ENCODE measurements around the gene CLIP1. TPM values are rescaled to one million over a fixed set of nuclear protein-coding genes. Genes with fewer than 3 reads are reported as not detected.

Gene CLIP1
- total RNA-seq, 1 experiment from 2014 or later: 23.9 TPM

DNA sequence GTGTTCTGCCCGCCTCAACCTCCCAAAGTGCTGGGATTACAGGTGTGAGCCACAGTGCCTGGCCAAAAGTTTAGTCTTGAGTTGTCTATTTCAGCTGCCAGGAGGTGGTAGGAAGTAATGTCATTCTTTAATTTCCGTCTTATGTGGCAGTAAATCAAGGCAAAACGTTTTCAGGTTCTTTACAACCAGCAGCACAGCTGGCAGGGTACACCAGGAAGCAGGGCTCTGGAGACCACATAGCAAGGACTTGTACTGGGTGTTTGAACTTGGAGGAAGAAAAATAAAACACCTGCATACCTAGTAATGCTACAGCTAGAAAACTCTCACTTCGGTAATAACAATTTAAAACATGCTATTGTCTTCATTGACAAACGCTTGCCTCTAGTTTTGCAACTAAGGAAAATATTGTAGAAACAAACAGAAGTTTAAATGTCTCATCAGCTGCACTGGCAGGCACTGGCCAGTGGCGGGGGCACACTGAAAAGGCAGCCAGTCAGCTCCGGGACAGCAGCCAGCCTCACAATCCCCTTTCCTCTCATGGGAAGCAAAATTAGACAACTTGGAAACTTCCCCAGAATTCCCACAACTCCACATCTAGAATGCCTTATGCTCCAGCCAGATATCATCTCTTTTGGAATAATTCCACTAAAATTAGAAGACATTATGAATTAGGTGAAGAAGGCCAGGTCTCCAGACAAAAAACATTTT, 72.2 kb downstream of the CLIP1 start:
- Histone ChIP-seq H3K4me3 (no peak overlapping the region), H3K27me3 (no peaks in the 10 kb centered on the region), H3K9me3 (peaks cover 6% of the 10 kb centered on the region), H3K36me3 (peaks cover 85% of the 10 kb centered on the region)
- DNase-seq: peak; percentile 90

DNA sequence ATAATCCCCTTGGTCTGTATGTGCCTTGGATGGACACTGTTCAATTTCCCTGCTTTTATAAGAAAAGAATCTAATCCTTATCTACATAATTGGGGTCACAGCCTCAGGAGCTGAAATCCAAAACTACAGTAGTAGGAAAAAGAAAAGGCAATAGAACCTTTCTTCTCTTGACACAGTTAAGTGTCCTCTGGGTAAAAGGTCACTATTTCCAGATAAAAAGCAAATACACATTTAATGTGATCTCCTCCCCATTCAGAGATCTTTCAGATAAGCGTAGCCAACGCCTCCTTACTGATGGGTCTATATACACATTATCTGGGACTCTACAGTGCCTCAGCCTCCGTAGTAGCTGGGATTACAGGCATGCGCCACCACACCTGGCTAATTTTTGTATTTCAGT, 73.4 kb downstream of the CLIP1 start:
- no peak for DNase-seq
- no peak overlapping the region for H3K4me3 ChIP-seq
- peaks cover 6% of the 10 kb centered on the region for H3K9me3 ChIP-seq
- peaks cover 77% of the 10 kb centered on the region for H3K36me3 ChIP-seq
- no peaks in the 10 kb centered on the region for H3K27me3 ChIP-seq

- peaks cover 6% of the 10 kb centered on the region for H3K9me3 ChIP-seq
- no peak for DNase-seq
- H3K4me3 ChIP-seq: no peak overlapping the region
- H3K27me3 ChIP-seq: no peaks in the 10 kb centered on the region
- peaks cover 78% of the 10 kb centered on the region for H3K36me3 ChIP-seq
These were observed 74.0 kb downstream of the CLIP1 start for GRCh38 chr12:122348505-122348904.

GRCh38 chr12:122346054-122346453, 76.4 kb downstream of the CLIP1 start:
- no peak for DNase-seq
- peaks cover 6% of the 10 kb centered on the region for H3K9me3 ChIP-seq
- no peaks in the 10 kb centered on the region for H3K27me3 ChIP-seq
- peaks cover 70% of the 10 kb centered on the region for H3K36me3 ChIP-seq
- H3K4me3 ChIP-seq: no peak overlapping the region

- Histone ChIP-seq H3K36me3 (peaks cover 73% of the 10 kb centered on the region), H3K27me3 (no peaks in the 10 kb centered on the region), H3K4me3 (no peak overlapping the region), H3K9me3 (peaks cover 3% of the 10 kb centered on the region)
- no peak for DNase-seq
These were observed 77.4 kb downstream of the CLIP1 start for GRCh38 chr12:122345042-122345441.

- peaks cover 72% of the 10 kb centered on the region for H3K36me3 ChIP-seq
- peak; percentile 23 for DNase-seq
- H3K4me3 ChIP-seq: no peak overlapping the region
- no peaks in the 10 kb centered on the region for H3K27me3 ChIP-seq
- H3K9me3 ChIP-seq: no peaks in the 10 kb centered on the region
These were observed 86.2 kb downstream of the CLIP1 start for GRCh38 chr12:122336015-122336946.

- Histone ChIP-seq H3K27me3 (no peaks in the 10 kb centered on the region), H3K9me3 (no peaks in the 10 kb centered on the region), H3K36me3 (peaks cover 61% of the 10 kb centered on the region), H3K4me3 (no peak overlapping the region)
- DNase-seq: no peak
These were observed 89.1 kb downstream of the CLIP1 start for GRCh38 chr12:122333142-122334087.

- Histone ChIP-seq H3K9me3 (no peaks in the 10 kb centered on the region), H3K4me3 (no peak overlapping the region), H3K27me3 (no peaks in the 10 kb centered on the region), H3K36me3 (peaks cover 67% of the 10 kb centered on the region)
- DNase-seq: no peak
These were observed 94.7 kb downstream of the CLIP1 start for GRCh38 chr12:122327494-122328385.

DNA sequence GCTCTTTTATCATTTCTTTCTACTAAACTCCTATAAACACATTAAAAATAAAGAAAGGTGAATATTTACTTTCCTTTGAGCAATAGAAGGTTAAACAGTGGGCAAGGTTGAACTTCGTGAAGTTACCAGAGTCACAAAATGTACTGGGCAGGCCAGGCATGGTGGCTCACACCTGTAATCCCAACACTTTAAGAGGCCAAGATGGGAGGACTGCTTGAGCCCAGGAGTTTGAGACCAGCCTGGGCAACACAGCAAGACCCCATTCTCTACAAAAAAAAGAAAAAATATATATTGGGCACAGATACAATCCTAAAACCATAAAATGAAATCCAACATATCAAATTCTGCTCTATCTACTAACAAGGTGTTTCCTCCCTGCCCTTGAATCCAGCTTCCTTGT, 95.5 kb downstream of the CLIP1 start:
- no peaks in the 10 kb centered on the region for H3K9me3 ChIP-seq
- DNase-seq: no peak
- no peak overlapping the region for H3K4me3 ChIP-seq
- no peaks in the 10 kb centered on the region for H3K27me3 ChIP-seq
- peaks cover 67% of the 10 kb centered on the region for H3K36me3 ChIP-seq

DNA sequence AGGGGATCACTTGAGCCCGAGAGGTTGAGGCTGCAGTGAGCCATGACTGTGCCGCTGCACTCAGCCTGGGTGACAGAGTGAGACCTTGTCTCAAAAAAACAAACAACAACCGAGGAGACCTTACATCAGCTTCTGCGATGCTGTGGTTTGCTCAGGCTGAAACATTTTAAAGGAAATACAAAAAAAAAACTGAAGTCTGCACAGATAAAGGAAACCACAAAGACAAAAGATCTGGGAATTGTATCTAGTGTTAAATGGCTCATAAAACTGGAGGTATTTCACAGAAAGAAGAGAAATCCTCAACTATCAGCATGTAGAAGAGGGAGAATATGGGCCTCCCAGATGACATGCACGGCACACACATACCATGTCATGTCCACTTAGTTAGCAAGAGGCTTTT, 95.9 kb downstream of the CLIP1 start:
- no peaks in the 10 kb centered on the region for H3K9me3 ChIP-seq
- no peak for DNase-seq
- H3K4me3 ChIP-seq: no peak overlapping the region
- H3K36me3 ChIP-seq: peaks cover 69% of the 10 kb centered on the region
- H3K27me3 ChIP-seq: no peaks in the 10 kb centered on the region

DNA sequence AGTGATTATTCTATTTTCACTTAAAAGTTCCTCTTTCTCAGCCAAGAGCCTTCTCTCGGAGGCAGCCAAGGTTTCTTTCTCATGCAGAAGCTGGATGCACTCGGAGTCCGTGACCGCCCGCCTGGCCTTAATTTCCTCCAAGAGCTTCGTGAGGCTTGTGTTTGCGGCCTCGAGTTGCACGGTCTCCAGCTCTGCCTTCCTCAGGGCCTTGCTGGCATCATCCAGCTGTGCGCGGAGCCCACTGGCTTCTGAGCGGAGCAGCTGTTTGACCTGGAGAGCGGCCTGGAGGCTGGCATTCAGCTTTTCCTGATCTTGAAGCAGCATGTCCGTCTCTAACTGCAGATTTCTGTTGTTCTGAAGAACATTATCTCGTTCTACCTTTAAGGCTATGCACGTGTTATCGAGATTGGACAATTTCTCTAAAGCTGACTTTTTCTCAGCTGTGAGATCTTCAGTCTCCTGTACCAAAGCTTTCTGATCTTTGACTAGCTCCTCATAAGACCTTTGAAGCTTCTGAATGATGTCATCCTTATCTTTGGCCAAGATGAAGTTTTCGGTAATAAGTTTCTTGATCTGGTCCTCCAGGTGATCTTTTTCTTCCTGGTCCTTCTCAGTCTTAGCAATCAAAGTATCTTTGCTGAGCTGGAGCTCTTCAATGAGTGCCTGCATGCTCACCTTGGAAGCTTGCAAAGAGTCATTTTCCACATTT, 99.0 kb downstream of the CLIP1 start:
- H3K4me3 ChIP-seq: no peak overlapping the region
- DNase-seq: no peak
- H3K27me3 ChIP-seq: no peaks in the 10 kb centered on the region
- H3K36me3 ChIP-seq: peaks cover 58% of the 10 kb centered on the region
- no peaks in the 10 kb centered on the region for H3K9me3 ChIP-seq

DNA sequence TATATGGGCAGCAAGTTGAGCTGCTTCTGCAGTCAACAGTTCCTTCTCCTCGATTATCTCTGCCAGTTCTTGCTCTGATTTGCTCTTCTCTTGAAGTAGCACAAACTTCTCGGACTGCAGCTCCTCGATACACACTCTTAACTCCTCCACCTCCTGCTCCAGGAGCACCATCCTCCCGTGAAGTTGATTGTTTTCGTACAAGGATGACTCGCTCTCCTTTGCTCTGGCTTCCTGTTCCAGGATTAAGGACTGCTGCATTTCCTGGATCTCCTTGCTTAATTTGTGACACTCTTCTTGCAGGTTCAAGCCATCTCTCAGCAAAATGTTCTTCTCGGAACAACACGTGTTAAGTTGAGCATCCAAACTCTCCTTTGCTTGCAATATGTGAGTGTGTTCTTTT, 100.0 kb downstream of the CLIP1 start:
- Histone ChIP-seq H3K27me3 (no peaks in the 10 kb centered on the region), H3K36me3 (peaks cover 62% of the 10 kb centered on the region), H3K4me3 (no peak overlapping the region), H3K9me3 (no peaks in the 10 kb centered on the region)
- DNase-seq: no peak

GRCh38 chr12:122318607-122319605, 103.6 kb downstream of the CLIP1 start:
- H3K9me3 ChIP-seq: no peaks in the 10 kb centered on the region
- no peak overlapping the region for H3K4me3 ChIP-seq
- H3K27me3 ChIP-seq: no peaks in the 10 kb centered on the region
- peaks cover 59% of the 10 kb centered on the region for H3K36me3 ChIP-seq
- peak; percentile 32 for DNase-seq

DNA sequence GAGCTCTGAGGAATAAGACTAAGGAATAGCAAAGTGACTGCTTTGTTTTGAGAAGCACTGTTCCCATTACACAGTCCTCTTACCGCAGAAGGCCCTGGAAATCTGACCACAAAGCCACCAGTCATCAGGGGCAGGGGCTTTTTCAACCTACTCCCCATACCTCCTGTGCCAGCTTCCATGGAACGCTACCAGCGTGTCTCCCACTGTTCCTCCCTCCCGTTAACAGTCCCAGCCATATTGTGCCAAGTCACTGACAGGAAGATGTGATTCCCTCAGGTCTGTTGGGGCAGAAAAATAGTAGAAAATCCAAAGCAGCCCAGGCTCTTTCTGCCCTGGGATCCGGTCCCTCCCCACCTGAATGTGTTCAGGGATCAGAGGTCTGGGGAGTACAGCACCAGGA, 109.5 kb downstream of the CLIP1 start:
- H3K36me3 ChIP-seq: peaks cover 61% of the 10 kb centered on the region
- H3K4me3 ChIP-seq: no peak overlapping the region
- no peak for DNase-seq
- no peaks in the 10 kb centered on the region for H3K9me3 ChIP-seq
- no peaks in the 10 kb centered on the region for H3K27me3 ChIP-seq
